Inflammatory macrophage (primary cell): ENCODE measurements around the gene TMEFF2.
"Not testable (repeated sequence)": the region's sequence is repeated elsewhere in the genome, so short reads cannot be mapped to it uniquely, and the experiment has no call there.

Experiments used
- DNase-seq, 2 donors: peaks; one replicate each; pipeline ENCODE4 v3.0.0-alpha.2; 2020 to 2022

Gene TMEFF2

GRCh38 chr2:192183296-192183695, 11.4 kb downstream of the TMEFF2 start:
- no peak for DNase-seq

- DNase-seq, result no peak
Measured at GRCh38 chr2:192166946-192167345, 27.8 kb downstream of the TMEFF2 start.

- no peak for DNase-seq
Measured at GRCh38 chr2:192165842-192166241, 28.9 kb downstream of the TMEFF2 start.

- peak; percentile 61 to 67 for DNase-seq
Measured at GRCh38 chr2:192162392-192163042, 32.2 kb downstream of the TMEFF2 start.

- peak in 1 of 2 donors; percentile 5 for DNase-seq
Measured at GRCh38 chr2:192161656-192162290, 33.0 kb downstream of the TMEFF2 start.

- peak; percentile 51 to 68 for DNase-seq
Measured at GRCh38 chr2:192159736-192160135, 35.0 kb downstream of the TMEFF2 start.

- no peak for DNase-seq
Measured at GRCh38 chr2:192159208-192159607, 35.5 kb downstream of the TMEFF2 start.

GRCh38 chr2:192157776-192158175, 37.0 kb downstream of the TMEFF2 start:
- DNase-seq, result no peak

- no peak for DNase-seq
Measured at GRCh38 chr2:192155511-192156118, 39.1 kb downstream of the TMEFF2 start.

GRCh38 chr2:192153561-192153960, 41.2 kb downstream of the TMEFF2 start:
- DNase-seq, result no peak

- DNase-seq, result no peak
Measured at GRCh38 chr2:192151853-192152252, 42.9 kb downstream of the TMEFF2 start.

- no peak for DNase-seq
Measured at GRCh38 chr2:192150166-192150565, 44.6 kb downstream of the TMEFF2 start.

GRCh38 chr2:192148620-192149321, 46.0 kb downstream of the TMEFF2 start:
- no peak for DNase-seq

- no peak for DNase-seq
Measured at GRCh38 chr2:192148241-192148619, 46.5 kb downstream of the TMEFF2 start.

- DNase-seq, result peak; percentile 35 to 44
Measured at GRCh38 chr2:192146069-192147015, 48.4 kb downstream of the TMEFF2 start.

- no peak for DNase-seq
Measured at GRCh38 chr2:192145496-192145895, 49.2 kb downstream of the TMEFF2 start.

- no peak for DNase-seq
Measured at GRCh38 chr2:192140236-192140839, 54.4 kb downstream of the TMEFF2 start.

GRCh38 chr2:192139813-192140212, 54.9 kb downstream of the TMEFF2 start:
- DNase-seq, result no peak

- no peak for DNase-seq
Measured at GRCh38 chr2:192137451-192137850, 57.3 kb downstream of the TMEFF2 start.

- DNase-seq, result not testable (repeated sequence)
Measured at GRCh38 chr2:192132604-192133003, 62.1 kb downstream of the TMEFF2 start.

- not testable (repeated sequence) for DNase-seq
Measured at GRCh38 chr2:192130312-192130711, 64.4 kb downstream of the TMEFF2 start.

GRCh38 chr2:192128655-192129054, 66.1 kb downstream of the TMEFF2 start:
- no peak for DNase-seq
